ENCODE data around the gene MBTD1. TPM values are rescaled to one million over a fixed set of nuclear protein-coding genes. Genes with fewer than 3 reads are reported as not detected.

MBTD1 gene
- total RNA-seq, 1 experiment from 2014 or later: 18.7 TPM

DNA sequence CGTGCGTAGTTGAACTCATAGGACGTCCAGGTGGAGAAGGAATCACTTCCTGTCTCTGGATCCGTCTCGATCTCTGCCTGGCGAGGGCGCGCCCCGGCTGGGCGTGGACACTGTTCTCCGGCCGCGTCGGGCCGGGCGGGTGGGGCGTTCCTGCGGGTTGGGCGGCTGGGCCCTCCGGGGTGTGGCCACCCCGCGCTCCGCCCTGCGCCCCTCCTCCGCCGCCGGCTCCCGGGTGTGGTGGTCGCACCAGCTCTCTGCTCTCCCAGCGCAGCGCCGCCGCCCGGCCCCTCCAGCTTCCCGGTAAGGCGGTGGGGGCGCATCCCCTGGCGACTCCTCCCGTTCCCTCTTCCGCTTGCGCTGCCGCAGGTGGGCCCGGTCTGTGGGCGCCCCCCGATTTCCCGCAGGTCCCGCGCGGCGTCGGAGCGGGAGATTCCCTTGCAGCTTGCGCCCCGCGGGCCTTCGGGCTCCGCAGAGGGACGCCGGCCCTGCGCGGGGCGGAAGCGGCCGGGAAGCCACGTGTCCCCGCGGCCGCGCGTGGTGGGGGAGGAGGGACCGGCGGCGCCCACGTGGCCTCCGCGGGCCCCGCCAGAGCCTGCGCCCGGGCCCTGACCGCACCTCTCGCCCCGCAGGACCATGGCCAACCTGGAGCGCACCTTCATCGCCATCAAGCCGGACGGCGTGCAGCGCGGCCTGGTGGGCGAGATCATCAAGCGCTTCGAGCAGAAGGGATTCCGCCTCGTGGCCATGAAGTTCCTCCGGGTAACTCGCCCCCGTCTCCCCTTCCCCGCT is 93.5 kb downstream of the MBTD1 start, which contains the start of gene NME2:
NME2 (plus strand) TSS at position 214 of the 789 bp plus-strand sequence; CDS start at position 634, 420 bp downstream.
- peak; percentile 82 for DNase-seq (ENCODE audit: low spot score)
- TF ChIP-seq, protein P1, sequence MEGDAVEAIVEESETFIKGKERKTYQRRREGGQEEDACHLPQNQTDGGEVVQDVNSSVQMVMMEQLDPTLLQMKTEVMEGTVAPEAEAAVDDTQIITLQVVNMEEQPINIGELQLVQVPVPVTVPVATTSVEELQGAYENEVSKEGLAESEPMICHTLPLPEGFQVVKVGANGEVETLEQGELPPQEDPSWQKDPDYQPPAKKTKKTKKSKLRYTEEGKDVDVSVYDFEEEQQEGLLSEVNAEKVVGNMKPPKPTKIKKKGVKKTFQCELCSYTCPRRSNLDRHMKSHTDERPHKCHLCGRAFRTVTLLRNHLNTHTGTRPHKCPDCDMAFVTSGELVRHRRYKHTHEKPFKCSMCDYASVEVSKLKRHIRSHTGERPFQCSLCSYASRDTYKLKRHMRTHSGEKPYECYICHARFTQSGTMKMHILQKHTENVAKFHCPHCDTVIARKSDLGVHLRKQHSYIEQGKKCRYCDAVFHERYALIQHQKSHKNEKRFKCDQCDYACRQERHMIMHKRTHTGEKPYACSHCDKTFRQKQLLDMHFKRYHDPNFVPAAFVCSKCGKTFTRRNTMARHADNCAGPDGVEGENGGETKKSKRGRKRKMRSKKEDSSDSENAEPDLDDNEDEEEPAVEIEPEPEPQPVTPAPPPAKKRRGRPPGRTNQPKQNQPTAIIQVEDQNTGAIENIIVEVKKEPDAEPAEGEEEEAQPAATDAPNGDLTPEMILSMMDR (conservative IDR thresholded peaks at IDR 0.05; ENCODE audit: low read depth, low read length): no peak
- TF ChIP-seq EZH2 (IDR thresholded peaks at IDR 0.05; ENCODE audit: borderline replicate concordance, low read depth, low read length, poor library complexity, severe bottlenecking): no peak
- peaks cover 54% of the 10 kb centered on the region for H3K36me3 ChIP-seq (ENCODE audit: insufficient read depth, low read length, poor library complexity, severe bottlenecking)
- peak within 1 kb of the TSS; percentile 82 for H3K27ac ChIP-seq (ENCODE audit: low read depth, low read length, poor library complexity, severe bottlenecking)
- BruUV-seq (replicated peaks): no TSS peak
- CTCF ChIA-PET: interaction anchor here (0.9 kb wide), 1 partner anchor 13 kb away, joined by 3 read pairs; the partner anchor contains the start of gene NME1
- H3K4me3 ChIP-seq (ENCODE audit: low read depth, low read length, poor library complexity, severe bottlenecking): peak within 1 kb of the TSS; percentile 64
- H3K27me3 ChIP-seq (replicated peaks; ENCODE audit: insufficient read depth, low read depth, low read length, poor library complexity): no peaks in the 10 kb centered on the region
- POLR2A ChIA-PET (ENCODE audit: low non-redundant PET): interaction anchor here (0.6 kb wide), 1 partner anchor 459 kb away, joined by 4 read pairs; no protein-coding TSS in a partner anchor
- intact Hi-C loops (cut with micrococcal nuclease; ENCODE audit: unreplicated experiment): loop anchor here (5.0 kb wide), 1 partner anchor 299 kb away; the partner anchor contains the start of gene TOB1
- H3K4me1 ChIP-seq (ENCODE audit: insufficient read depth, low read length, poor library complexity, severe bottlenecking): peaks cover 17% of the 10 kb centered on the region
- H3K9me3 ChIP-seq (ENCODE audit: low read depth, low read length, poor library complexity, severe bottlenecking): no peaks in the 10 kb centered on the region

DNA sequence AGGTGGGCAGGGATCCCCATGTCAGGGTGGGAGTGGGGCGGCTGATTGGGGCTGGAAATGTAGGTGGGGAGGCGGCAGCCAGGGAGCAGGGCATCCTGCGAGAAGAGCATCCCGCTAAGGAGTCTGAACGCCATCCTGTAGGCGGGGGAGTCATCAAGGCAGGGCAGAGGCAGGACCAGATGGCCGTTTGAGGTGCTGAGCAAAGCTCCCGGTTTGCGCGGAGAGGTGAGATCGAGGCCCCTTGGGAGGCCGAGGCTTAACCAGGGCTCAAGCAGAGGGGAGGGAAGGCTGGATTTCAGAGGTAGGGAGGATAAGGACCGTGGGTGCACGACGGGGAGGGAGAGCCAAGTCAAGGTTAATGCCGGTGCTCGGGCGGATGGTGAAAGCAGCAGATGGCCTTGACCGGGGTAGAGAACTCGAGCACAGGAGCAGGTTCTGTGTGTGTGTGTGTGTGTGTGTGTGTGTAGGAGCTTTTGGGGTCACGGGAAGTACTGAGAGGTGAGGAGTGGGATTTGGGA is 94.1 kb downstream of the MBTD1 start:
- no peak for TF ChIP-seq EZH2 (IDR thresholded peaks at IDR 0.05; ENCODE audit: borderline replicate concordance, low read depth, low read length, poor library complexity, severe bottlenecking)
- TF ChIP-seq, protein P1 (conservative IDR thresholded peaks at IDR 0.05; ENCODE audit: low read depth, low read length): no peak
- ChIA-PET POLR2A (ENCODE audit: low non-redundant PET) (interaction anchor here (0.6 kb wide), 1 partner anchor 459 kb away, joined by 4 read pairs; no protein-coding TSS in a partner anchor), CTCF (interaction anchor here (0.9 kb wide), 1 partner anchor 12 kb away, joined by 3 read pairs; the partner anchor contains the start of gene NME1)
- Histone ChIP-seq H3K4me1 (ENCODE audit: insufficient read depth, low read length, poor library complexity, severe bottlenecking) (peaks cover 17% of the 10 kb centered on the region), H3K9me3 (ENCODE audit: low read depth, low read length, poor library complexity, severe bottlenecking) (no peaks in the 10 kb centered on the region), H3K27ac (ENCODE audit: low read depth, low read length, poor library complexity, severe bottlenecking) (peak overlapping the region; percentile 82), H3K27me3 (replicated peaks; ENCODE audit: insufficient read depth, low read depth, low read length, poor library complexity) (no peaks in the 10 kb centered on the region), H3K4me3 (ENCODE audit: low read depth, low read length, poor library complexity, severe bottlenecking) (peak overlapping the region; percentile 64), H3K36me3 (ENCODE audit: insufficient read depth, low read length, poor library complexity, severe bottlenecking) (peaks cover 54% of the 10 kb centered on the region)
- BruUV-seq (replicated peaks): no TSS peak
- DNase-seq (ENCODE audit: low spot score): no peak
- intact Hi-C loops (cut with micrococcal nuclease; ENCODE audit: unreplicated experiment): loop anchor here (5.0 kb wide), 1 partner anchor 298 kb away; the partner anchor contains the start of gene TOB1

DNA sequence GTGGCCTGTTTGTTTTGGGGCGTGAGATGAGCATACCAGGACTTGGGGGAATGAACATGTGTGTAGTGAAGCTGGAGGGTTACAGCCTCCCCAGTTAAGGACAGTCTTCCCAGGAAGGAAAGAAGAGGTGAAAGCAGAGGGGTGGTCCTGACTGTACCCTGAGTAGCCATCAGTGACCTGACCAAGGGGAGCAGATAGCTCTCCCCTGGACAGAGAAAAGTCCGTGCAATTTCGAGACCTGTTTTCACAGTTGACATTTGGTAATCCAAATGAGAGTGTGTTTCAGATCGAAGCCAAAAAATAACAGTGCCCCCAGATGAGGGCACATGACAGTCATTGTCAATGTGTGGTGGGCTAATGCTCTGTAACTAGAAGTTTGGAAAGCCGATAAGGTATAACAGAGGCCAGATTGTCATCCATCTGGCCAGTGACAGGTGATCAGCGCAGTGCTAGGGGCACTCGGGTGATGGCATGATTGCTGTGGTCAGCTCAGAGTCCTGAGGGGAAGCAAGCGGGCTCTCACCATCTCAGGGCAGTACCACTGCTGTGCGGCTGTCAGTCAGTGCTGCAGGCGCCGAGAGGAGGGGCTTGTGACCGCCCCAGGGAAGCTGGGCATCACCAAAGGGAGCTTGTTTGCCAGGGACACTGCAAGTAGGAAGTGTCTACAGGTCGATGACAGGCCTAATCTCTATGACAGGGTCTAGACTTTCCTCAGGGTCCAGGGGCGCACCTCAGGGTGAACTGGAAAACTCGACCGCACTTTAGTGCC is 94.8 kb downstream of the MBTD1 start:
- TF ChIP-seq EZH2 (IDR thresholded peaks at IDR 0.05; ENCODE audit: borderline replicate concordance, low read depth, low read length, poor library complexity, severe bottlenecking): no peak
- TF ChIP-seq, protein P1 (conservative IDR thresholded peaks at IDR 0.05; ENCODE audit: low read depth, low read length): no peak
- intact Hi-C loops (cut with micrococcal nuclease; ENCODE audit: unreplicated experiment): loop anchor here (5.0 kb wide), 1 partner anchor 298 kb away; the partner anchor contains the start of gene TOB1
- BruUV-seq (replicated peaks): no TSS peak
- Histone ChIP-seq H3K27me3 (replicated peaks; ENCODE audit: insufficient read depth, low read depth, low read length, poor library complexity) (no peaks in the 10 kb centered on the region), H3K27ac (ENCODE audit: low read depth, low read length, poor library complexity, severe bottlenecking) (peak overlapping the region; percentile 82), H3K4me1 (ENCODE audit: insufficient read depth, low read length, poor library complexity, severe bottlenecking) (peaks cover 17% of the 10 kb centered on the region), H3K4me3 (ENCODE audit: low read depth, low read length, poor library complexity, severe bottlenecking) (peak overlapping the region; percentile 64), H3K36me3 (ENCODE audit: insufficient read depth, low read length, poor library complexity, severe bottlenecking) (peaks cover 54% of the 10 kb centered on the region), H3K9me3 (ENCODE audit: low read depth, low read length, poor library complexity, severe bottlenecking) (no peaks in the 10 kb centered on the region)
- ChIA-PET POLR2A (ENCODE audit: low non-redundant PET) (no interaction called here), CTCF (no interaction called here)
- DNase-seq (ENCODE audit: low spot score): peak; percentile 19
